ENCODE measurements around the gene TMEM38B.
"Not testable (repeated sequence)": the region's sequence is repeated elsewhere in the genome, so short reads cannot be mapped to it uniquely, and the experiment has no call there.

Gene TMEM38B

GRCh38 chr9:105696219-105696793 is 2.0 kb downstream of the TMEM38B start:
- Histone ChIP-seq H3K27me3 (ENCODE audit: low read depth) (0 out of 2 replicates have a peak, but pooled peaks cover 4% of the 10 kb centered on the region), H3K36me3 (replicated peaks) (no peaks in the 10 kb centered on the region), H3K4me1 (peaks cover 40% of the 10 kb centered on the region), H3K9me3 (no peaks in the 10 kb centered on the region), H3K4me3 (no peak overlapping the region)
- no peak for DNase-seq (ENCODE audit: low spot score in 2 of 2)
- in situ Hi-C loops (cut with MboI; ENCODE audit: low sequenced_read_pairs): no loop called here

GRCh38 chr9:105697871-105698270 is 3.5 kb downstream of the TMEM38B start:
- no peak overlapping the region for H3K4me3 ChIP-seq
- no peak for DNase-seq (ENCODE audit: low spot score in 2 of 2)
- no peaks in the 10 kb centered on the region for H3K9me3 ChIP-seq
- 0 out of 2 replicates have a peak, but pooled peaks cover 4% of the 10 kb centered on the region for H3K27me3 ChIP-seq (ENCODE audit: low read depth)
- in situ Hi-C loops (cut with MboI; ENCODE audit: low sequenced_read_pairs): no loop called here
- peaks cover 42% of the 10 kb centered on the region for H3K4me1 ChIP-seq
- no peaks in the 10 kb centered on the region for H3K36me3 ChIP-seq (replicated peaks)

GRCh38 chr9:105698348-105698870 is 4.1 kb downstream of the TMEM38B start:
- Histone ChIP-seq H3K4me1 (peaks cover 37% of the 10 kb centered on the region), H3K27me3 (ENCODE audit: low read depth) (no peaks in the 10 kb centered on the region), H3K36me3 (replicated peaks) (no peaks in the 10 kb centered on the region), H3K4me3 (no peak overlapping the region), H3K9me3 (no peaks in the 10 kb centered on the region)
- in situ Hi-C loops (cut with MboI; ENCODE audit: low sequenced_read_pairs): no loop called here
- DNase-seq (ENCODE audit: low spot score in 2 of 2): no peak

GRCh38 chr9:105700668-105701067 is 6.3 kb downstream of the TMEM38B start:
- Histone ChIP-seq H3K9me3 (no peaks in the 10 kb centered on the region), H3K27me3 (ENCODE audit: low read depth) (no peaks in the 10 kb centered on the region), H3K36me3 (replicated peaks) (no peaks in the 10 kb centered on the region), H3K4me1 (peaks cover 30% of the 10 kb centered on the region), H3K4me3 (no peak overlapping the region)
- DNase-seq (ENCODE audit: low spot score in 2 of 2): no peak
- in situ Hi-C loops (cut with MboI; ENCODE audit: low sequenced_read_pairs): no loop called here

- Histone ChIP-seq H3K4me1 (peaks cover 26% of the 10 kb centered on the region), H3K9me3 (no peaks in the 10 kb centered on the region), H3K36me3 (replicated peaks) (no peaks in the 10 kb centered on the region), H3K4me3 (no peak overlapping the region), H3K27me3 (ENCODE audit: low read depth) (no peaks in the 10 kb centered on the region)
- in situ Hi-C loops (cut with MboI; ENCODE audit: low sequenced_read_pairs): no loop called here
- no peak for DNase-seq (ENCODE audit: low spot score in 2 of 2)
These were observed 6.8 kb downstream of the TMEM38B start for GRCh38 chr9:105701145-105701544.

- no peak for DNase-seq (ENCODE audit: low spot score in 2 of 2)
- in situ Hi-C loops (cut with MboI; ENCODE audit: low sequenced_read_pairs): no loop called here
- H3K4me3 ChIP-seq: no peak overlapping the region
- H3K27me3 ChIP-seq (ENCODE audit: low read depth): no peaks in the 10 kb centered on the region
- no peaks in the 10 kb centered on the region for H3K9me3 ChIP-seq
- H3K36me3 ChIP-seq (replicated peaks): no peaks in the 10 kb centered on the region
- H3K4me1 ChIP-seq: peaks cover 26% of the 10 kb centered on the region
These were observed 7.9 kb downstream of the TMEM38B start for GRCh38 chr9:105702207-105702606.

- H3K27me3 ChIP-seq (ENCODE audit: low read depth); H3K9me3 ChIP-seq; H3K4me3 ChIP-seq; in situ Hi-C loops (cut with MboI; ENCODE audit: low sequenced_read_pairs); DNase-seq (ENCODE audit: low spot score in 2 of 2); H3K36me3 ChIP-seq (replicated peaks): not testable (repeated sequence)
- peaks cover 29% of the 10 kb centered on the region for H3K4me1 ChIP-seq
These were observed 9.3 kb downstream of the TMEM38B start for GRCh38 chr9:105703638-105704037.

GRCh38 chr9:105706156-105706555 is 11.8 kb downstream of the TMEM38B start:
- Histone ChIP-seq H3K36me3 (replicated peaks) (peaks cover 2% of the 10 kb centered on the region; the same call in 1 of the 2 replicates), H3K9me3 (no peaks in the 10 kb centered on the region), H3K4me1 (peaks cover 8% of the 10 kb centered on the region), H3K4me3 (no peak overlapping the region), H3K27me3 (ENCODE audit: low read depth) (no peaks in the 10 kb centered on the region)
- in situ Hi-C loops (cut with MboI; ENCODE audit: low sequenced_read_pairs): no loop called here
- DNase-seq (ENCODE audit: low spot score in 2 of 2): no peak

GRCh38 chr9:105708405-105708804 is 14.1 kb downstream of the TMEM38B start:
- in situ Hi-C loops (cut with MboI; ENCODE audit: low sequenced_read_pairs): no loop called here
- H3K4me3 ChIP-seq: no peak overlapping the region
- no peaks in the 10 kb centered on the region for H3K27me3 ChIP-seq (ENCODE audit: low read depth)
- no peaks in the 10 kb centered on the region for H3K9me3 ChIP-seq
- H3K36me3 ChIP-seq (replicated peaks): peaks cover 2% of the 10 kb centered on the region; the same call in 1 of the 2 replicates
- peaks cover 5% of the 10 kb centered on the region; the same call in 1 of the 2 replicates for H3K4me1 ChIP-seq
- no peak for DNase-seq (ENCODE audit: low spot score in 2 of 2)

GRCh38 chr9:105710638-105711037 is 16.3 kb downstream of the TMEM38B start:
- Histone ChIP-seq H3K27me3 (ENCODE audit: low read depth) (no peaks in the 10 kb centered on the region), H3K36me3 (replicated peaks) (peaks cover 5% of the 10 kb centered on the region; the same call in 1 of the 2 replicates), H3K4me1 (peaks cover 5% of the 10 kb centered on the region; the same call in 1 of the 2 replicates), H3K4me3 (no peak overlapping the region), H3K9me3 (no peaks in the 10 kb centered on the region)
- in situ Hi-C loops (cut with MboI; ENCODE audit: low sequenced_read_pairs): no loop called here
- no peak for DNase-seq (ENCODE audit: low spot score in 2 of 2)

- in situ Hi-C loops (cut with MboI; ENCODE audit: low sequenced_read_pairs): no loop called here
- DNase-seq (ENCODE audit: low spot score in 2 of 2): no peak
- H3K4me3 ChIP-seq: no peak overlapping the region
- H3K9me3 ChIP-seq: no peaks in the 10 kb centered on the region
- peaks cover 5% of the 10 kb centered on the region; the same call in 1 of the 2 replicates for H3K36me3 ChIP-seq (replicated peaks)
- no peaks in the 10 kb centered on the region for H3K27me3 ChIP-seq (ENCODE audit: low read depth)
- peaks cover 5% of the 10 kb centered on the region; the same call in 1 of the 2 replicates for H3K4me1 ChIP-seq
These were observed 17.5 kb downstream of the TMEM38B start for GRCh38 chr9:105711867-105712266.

- peaks cover 5% of the 10 kb centered on the region; the same call in 1 of the 2 replicates for H3K4me1 ChIP-seq
- DNase-seq (ENCODE audit: low spot score in 2 of 2): no peak
- in situ Hi-C loops (cut with MboI; ENCODE audit: low sequenced_read_pairs): no loop called here
- peaks cover 5% of the 10 kb centered on the region; the same call in 1 of the 2 replicates for H3K36me3 ChIP-seq (replicated peaks)
- no peaks in the 10 kb centered on the region for H3K27me3 ChIP-seq (ENCODE audit: low read depth)
- no peak overlapping the region for H3K4me3 ChIP-seq
- no peaks in the 10 kb centered on the region for H3K9me3 ChIP-seq
These were observed 18.0 kb downstream of the TMEM38B start for GRCh38 chr9:105712297-105712696.

GRCh38 chr9:105712773-105713172 is 18.4 kb downstream of the TMEM38B start:
- Histone ChIP-seq H3K36me3 (replicated peaks) (peaks cover 5% of the 10 kb centered on the region; the same call in 1 of the 2 replicates), H3K27me3 (ENCODE audit: low read depth) (no peaks in the 10 kb centered on the region), H3K4me3 (no peak overlapping the region), H3K4me1 (peaks cover 5% of the 10 kb centered on the region; the same call in 1 of the 2 replicates), H3K9me3 (no peaks in the 10 kb centered on the region)
- in situ Hi-C loops (cut with MboI; ENCODE audit: low sequenced_read_pairs): no loop called here
- DNase-seq (ENCODE audit: low spot score in 2 of 2): no peak

GRCh38 chr9:105713260-105714019 is 19.1 kb downstream of the TMEM38B start:
- in situ Hi-C loops (cut with MboI; ENCODE audit: low sequenced_read_pairs): no loop called here
- Histone ChIP-seq H3K4me3 (no peak overlapping the region), H3K4me1 (peaks cover 2% of the 10 kb centered on the region; the same call in 1 of the 2 replicates), H3K27me3 (ENCODE audit: low read depth) (no peaks in the 10 kb centered on the region), H3K36me3 (replicated peaks) (peaks cover 3% of the 10 kb centered on the region; the same call in 1 of the 2 replicates), H3K9me3 (no peaks in the 10 kb centered on the region)
- no peak for DNase-seq (ENCODE audit: low spot score in 2 of 2)
